Measurements from ENCODE around the gene GOLGA8A. TPM values are rescaled to one million over a fixed set of nuclear protein-coding genes. Genes with fewer than 3 reads are reported as not detected.

The GOLGA8A gene, protein sequence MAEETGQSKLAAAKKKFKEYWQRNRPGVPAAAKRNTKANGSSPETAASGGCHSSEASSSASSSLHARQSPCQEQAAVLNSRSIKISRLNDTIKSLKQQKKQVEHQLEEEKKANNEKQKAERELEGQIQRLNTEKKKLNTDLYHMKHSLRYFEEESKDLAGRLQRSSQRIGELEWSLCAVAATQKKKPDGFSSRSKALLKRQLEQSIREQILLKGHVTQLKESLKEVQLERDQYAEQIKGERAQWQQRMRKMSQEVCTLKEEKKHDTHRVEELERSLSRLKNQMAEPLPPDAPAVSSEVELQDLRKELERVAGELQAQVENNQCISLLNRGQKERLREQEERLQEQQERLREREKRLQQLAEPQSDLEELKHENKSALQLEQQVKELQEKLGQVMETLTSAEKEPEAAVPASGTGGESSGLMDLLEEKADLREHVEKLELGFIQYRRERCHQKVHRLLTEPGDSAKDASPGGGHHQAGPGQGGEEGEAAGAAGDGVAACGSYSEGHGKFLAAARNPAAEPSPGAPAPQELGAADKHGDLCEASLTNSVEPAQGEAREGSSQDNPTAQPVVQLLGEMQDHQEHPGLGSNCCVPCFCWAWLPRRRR
- 2.9 and 7.0 TPM in 2 replicates for total RNA-seq

DNA sequence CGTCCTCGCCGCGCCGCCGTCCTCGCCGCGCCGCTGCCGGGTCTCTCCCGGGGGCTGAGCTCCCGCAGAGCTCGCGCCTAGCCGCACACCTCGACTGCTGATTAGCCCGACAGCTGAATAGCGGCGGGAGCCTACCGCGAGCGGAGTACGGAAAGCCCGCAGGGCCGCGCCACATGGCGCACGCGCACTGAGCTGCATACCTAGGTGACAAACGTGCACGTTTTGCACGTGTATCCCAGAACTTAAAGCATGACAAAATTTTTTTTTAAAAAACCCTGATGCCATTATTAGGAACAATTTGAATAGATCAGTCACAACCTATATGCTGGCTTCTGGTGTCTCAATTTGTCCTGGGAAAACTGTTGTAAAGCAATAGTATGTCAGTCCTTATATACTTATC, at the start of gene GOLGA8A:
GOLGA8A (minus strand) TSS at position 122 of the 400 bp plus-strand sequence. CDS start 48,117 bp downstream, outside the sequence.

Other genes with a start within 250 kb of the GOLGA8A start
- gene KATNBL1, start 227.7 kb downstream of the GOLGA8A start, total RNA-seq: 20.2 and 28.7 TPM in 2 replicates
- gene EMC4, start 212.8 kb downstream of the GOLGA8A start, total RNA-seq: 140 and 143 TPM in 2 replicates
- 7.0 and 15.7 TPM in 2 replicates for gene SLC12A6, start 100.0 kb downstream of the GOLGA8A start, total RNA-seq
- gene NOP10, start 94.7 kb downstream of the GOLGA8A start, total RNA-seq: 201 and 295 TPM in 2 replicates
- gene NUTM1, start 94.5 kb downstream of the GOLGA8A start, total RNA-seq: not detected in 2 replicates
- gene LPCAT4, start 70.6 kb downstream of the GOLGA8A start, total RNA-seq: 17.6 and 23.5 TPM in 2 replicates
- gene GOLGA8B, start 145.8 kb upstream of the GOLGA8A start, total RNA-seq: 8.3 and 25.5 TPM in 2 replicates

Data from mesangial cell (primary cell).